Activated CD8-positive, alpha-beta memory T cell treated with anti-CD3 and anti-CD28 coated beads for 1 hour (primary cell): ENCODE results near the gene RAB29.
A peak's percentile ranks its signal among the peaks of the same experiment; 100 is the strongest.

ENCODE experiments used
- DNase-seq, 2 donors: peaks; one replicate each; pipeline ENCODE4 v3.0.0-alpha.2; 2020; ENCODE audit warnings: low read depth in 1 of 2; ENCODE audit errors: extremely low read depth in 1 of 2

Gene RAB29

DNA sequence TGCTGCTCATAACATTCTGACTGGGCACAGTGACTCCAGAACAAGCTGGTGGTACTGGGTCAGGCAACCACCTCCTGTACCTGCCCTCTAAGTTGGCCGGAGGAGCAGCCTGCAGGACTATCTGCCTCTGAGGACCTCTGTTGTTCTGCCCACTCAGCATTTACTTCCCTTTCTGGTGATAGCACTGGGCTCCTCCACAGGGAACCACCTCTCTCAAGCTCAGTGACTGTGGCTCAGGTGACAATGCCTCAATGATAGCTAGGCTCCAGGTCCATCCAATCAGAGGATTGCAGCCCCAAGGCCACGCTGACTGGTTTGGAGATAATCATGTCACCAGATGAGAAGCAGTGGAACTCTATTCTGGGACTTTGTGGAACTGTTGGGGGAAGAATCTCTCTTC lies 21.9 kb upstream of the RAB29 start:
- no peak for DNase-seq

DNA sequence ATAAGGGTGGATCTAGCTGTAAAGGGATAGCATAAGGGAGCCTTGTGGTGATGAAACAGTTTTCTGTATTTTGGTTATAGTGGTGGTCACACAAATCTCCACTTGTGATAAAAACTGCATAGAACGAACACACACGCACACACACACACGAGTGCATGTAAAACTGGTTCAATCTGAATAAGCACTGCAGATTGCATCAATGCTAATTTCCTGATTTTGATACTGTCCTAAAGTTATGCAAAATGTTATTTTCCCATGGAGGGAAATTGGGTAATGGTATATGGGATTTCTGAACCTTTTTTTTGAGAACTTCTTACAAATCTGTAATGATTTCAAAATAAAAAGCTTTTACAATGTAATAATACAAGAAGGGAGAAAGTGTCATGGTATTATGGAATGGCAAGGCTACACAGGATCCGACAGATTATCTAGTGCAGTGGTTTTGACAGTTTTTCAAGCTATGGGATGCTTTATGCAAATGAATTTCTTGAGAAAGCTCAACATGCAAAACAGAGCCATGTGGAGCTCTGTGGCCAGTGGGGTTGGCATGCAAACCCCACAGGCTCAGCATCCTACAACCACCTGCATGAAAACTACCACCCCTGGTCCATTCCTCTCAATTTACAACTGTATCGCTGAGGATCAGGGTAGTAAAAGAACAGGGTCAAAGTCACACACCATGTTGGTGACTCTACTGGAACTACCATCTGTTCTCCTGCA lies 18.9 kb upstream of the RAB29 start:
- DNase-seq, result no peak

DNA sequence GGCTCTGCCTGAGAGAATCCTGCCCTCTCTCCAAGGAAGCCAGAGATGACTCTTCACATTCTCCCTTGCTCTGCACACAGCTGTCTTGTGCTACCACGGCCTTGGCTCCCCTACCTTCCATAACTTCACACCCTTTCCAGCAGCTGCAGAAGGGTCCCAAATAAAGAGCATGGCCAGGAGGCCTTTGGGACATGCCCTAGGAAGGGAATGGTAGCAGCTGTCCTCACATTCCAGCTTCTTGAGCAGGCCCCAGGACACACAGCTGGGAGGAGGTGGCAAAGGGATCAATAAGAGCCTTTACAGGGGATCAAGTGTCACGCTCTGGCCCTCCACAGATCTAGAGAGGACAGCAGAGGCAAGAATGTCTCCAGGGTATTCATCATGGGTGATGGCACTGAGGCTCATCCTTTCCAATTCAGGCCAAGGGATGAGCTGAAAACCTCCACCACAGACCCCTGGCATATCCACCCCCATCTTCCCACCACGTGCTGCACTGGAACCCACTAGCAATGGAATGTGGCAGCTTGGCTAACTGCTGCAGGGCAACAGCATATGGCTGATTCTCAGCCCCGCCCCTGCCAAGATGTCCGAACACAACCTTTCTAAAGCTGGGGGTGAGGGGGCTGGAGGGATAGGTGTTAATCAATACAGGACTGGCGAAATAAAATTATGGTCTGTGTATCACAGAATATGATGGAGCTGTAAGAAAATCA lies 17.8 kb upstream of the RAB29 start:
- DNase-seq, result no peak

DNA sequence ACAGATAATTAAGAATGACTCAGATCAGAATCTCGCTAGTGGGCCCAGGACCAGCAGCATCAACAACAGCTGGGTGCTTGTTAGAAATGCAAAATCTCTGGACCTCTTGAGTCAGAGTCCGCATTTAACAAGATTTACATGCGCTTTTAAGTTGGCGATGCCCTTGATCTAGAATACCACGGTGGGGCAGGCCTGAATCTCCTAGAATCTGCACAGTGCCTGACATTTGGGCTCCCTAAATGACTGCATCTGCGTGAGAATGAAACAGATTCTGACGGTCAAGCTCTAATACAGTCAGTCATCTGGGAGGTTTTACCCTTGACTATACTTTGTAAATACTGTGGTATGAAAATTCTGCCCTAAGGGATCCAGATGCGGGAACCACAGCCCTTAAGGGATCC lies 17.2 kb upstream of the RAB29 start:
- no peak for DNase-seq

DNA sequence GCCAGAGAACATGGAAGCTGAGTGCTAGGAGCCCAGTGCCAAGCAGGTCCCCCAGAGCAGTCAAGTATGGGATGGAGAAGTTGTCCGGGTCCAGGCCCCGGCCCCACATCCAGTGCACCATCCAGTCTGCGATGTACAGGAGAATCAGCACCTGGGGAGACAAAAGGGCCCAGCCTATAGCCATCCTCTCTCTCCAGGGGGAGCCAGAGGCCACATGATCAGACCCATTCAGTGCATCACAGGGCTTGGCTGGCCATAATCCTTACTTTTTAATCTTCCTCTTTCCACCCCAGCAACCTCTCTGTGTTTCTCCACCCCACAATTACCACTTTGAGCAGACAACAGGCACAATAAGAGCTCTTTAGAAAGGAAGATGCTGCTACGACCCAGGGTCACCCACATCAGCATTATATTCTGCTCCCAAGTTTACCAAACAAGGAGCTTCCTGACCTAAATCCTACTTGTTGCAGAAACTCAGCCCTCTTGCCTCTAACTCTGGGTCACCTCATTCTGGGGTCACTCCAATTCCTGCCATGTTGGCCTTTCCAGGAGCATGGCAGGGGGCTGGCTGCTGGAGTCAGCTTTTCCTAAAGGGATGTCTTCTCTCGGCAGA lies 16.4 kb upstream of the RAB29 start:
- DNase-seq, result peak in 1 of 2 donors; percentile 30

DNA sequence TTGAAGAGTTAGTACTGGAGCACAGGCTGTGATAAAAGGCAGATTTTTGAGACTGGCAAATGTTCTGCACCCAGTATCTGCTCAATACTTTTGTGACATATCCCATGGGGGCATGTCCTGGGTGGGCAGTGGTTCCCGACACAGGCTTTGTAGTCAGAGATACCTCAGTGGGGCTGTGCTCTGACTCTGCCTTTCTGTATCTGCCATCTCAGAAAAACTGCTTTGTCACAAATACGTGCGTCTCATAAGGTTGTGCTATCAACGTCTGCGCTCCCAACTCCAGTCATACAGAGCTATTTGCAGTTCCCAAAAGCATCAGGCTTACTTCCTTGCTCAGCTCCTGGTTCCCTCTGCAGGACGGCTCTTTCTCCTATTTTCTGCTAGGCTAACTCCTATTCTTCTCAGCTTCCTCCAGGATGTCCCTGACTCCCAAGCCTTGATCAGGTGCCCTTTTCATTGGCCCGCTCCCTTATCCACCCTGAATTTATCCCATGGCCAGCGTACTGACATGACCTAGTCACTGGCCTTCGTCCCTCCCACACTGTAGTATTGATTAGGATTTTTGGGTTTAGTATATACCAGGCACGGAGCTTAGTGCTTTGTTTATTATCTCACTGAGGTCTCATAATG lies 12.1 kb upstream of the RAB29 start:
- no peak for DNase-seq

DNA sequence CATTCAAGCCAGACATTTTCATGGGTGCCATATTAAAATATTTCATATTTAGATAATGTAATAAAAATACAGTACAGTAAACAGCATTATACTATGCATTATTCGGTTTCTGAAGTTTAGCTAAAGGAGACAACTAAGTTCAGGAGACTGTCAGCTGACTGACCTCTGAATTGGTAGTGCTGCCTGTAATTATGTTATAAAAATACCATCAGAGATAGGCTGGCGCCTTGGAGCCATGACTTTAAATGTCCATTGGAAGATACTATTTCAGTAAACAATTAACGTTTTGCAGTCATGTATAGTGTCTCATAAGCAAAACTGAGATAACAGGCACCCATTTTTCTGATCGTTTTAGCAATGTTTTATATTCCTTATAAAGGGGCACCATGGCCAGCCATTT lies 11.3 kb upstream of the RAB29 start:
- no peak for DNase-seq

DNA sequence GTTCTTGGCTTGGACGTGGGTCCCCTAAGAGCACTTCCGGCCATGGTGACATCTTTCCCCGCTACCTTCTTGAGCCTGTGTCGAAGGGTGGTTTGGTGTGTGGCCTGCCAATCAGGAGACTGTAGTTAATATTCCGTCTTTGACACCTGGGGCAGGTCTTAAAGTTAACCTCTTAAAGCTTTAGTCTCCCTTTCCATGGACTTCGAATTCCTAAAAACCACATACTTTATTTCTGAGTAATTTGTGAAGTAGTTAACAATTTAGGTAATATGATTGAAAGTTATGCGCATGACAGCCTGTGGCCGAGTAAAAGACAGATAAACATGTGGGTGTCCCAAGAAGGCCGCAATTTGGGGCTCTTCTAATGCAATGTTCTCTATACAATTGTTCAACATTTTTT lies 10.2 kb upstream of the RAB29 start:
- DNase-seq, result no peak

DNA sequence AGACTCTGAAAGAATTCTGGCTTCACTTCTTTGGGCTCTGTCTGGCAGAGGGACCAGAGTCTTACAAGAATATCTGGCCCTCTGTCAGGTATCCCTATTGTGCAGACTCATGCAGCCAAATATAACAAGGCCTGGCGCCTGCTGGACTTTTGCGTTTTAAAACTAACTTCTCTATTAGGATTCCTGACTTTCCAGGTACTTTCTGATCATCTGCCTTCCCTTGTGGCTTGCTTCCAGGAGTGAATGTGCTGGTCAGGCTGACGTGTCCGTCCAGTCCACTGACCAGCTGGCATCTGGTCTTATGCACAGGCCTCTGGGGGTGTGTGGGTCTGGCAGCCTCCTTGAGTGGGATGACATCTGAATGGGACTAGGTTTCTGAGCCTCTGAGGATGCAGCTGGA lies 8.6 kb upstream of the RAB29 start:
- no peak for DNase-seq

DNA sequence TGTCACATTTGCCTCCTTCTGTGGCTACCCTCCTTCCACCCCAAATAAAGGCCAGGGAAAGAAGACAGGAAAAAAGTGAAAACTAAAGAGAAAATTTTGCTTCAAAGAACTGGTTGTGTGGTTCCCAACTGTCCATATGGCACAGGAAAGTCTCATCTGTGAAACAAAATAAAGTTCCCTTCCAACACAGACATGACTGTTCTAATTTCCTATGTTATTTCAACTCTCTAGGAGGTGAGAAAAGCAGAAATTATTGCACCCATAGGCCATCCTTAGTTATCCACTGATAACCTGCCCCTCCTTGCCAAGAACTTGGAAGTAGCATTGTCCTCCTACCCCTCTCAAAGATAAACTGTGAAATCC lies 8.1 kb upstream of the RAB29 start:
- no peak for DNase-seq

DNA sequence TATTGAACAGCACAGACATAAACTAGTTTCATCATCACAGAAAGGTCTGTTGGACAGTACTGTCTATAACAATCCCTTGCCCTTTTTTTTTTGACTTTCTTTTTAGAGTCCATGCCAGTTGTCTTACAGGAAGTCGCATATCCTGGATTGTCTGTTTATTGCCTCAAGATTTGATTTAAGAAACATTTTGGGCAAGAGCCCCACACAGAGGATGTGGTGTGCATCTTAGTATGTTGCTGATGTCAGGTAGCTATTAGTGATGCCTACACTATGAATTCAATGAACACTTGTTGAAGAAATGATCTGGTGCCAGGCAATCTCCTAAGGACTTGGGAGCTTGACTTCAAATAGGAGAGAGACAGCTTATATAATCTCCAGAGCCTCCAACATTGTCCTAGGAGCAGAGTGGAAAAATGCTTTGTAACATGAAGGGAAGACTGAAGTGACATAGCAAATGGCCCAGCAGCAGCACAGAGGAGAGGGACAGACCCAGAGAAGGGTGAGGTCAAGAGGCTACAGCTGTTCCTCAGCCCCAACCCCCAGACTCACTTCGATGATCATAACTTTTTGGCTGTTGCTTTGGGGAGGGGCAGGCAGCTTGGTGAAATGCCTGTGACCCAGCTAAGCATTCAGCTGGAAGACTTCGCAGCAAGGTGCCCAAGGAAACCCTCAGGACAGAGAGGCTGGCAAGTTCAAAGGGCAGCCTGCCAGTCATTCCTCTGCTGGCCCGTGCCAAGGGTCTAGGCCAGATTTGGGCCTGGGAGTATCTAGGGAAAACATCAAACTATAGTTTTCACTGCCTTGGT lies 7.5 kb upstream of the RAB29 start:
- DNase-seq, result no peak

DNA sequence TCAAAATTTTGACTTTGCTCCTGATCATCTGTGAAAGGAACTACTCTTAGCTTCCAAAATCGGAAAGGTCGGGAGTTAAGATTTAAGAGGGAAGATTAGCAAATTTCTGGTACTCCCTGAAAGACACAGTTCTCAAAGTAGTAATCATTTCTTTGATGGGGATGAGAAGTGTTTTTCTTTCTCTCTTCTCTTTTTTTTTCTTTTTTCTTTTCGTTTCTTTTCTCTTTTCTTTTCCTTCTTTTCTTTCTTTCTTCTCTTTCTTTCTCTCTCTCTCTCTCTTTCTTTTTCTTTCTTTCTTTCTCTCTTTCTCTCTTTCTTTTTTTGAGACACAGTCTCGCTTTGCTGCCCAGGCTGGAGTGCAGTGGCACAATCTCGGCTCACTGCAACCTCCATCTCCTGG lies 5.1 kb upstream of the RAB29 start:
- no peak for DNase-seq

DNA sequence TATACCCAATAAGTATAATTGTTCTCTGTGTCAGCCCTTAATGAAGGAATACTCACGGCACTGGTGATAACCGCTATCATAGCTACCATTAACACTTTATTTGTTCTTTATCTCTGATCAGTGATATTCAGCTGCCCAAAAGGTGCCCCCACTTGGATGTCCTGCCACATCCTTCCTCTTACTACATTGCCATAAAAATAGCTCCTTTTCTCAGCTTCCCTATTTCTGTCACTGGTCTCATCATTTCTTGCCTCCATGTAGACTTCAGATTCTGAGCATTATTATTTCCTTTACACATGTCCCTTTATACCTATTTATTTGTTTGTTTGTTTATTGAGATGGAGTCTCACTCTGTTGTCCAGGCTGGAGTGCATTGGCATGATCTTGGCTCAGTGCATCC lies 2.7 kb upstream of the RAB29 start:
- DNase-seq, result no peak

DNA sequence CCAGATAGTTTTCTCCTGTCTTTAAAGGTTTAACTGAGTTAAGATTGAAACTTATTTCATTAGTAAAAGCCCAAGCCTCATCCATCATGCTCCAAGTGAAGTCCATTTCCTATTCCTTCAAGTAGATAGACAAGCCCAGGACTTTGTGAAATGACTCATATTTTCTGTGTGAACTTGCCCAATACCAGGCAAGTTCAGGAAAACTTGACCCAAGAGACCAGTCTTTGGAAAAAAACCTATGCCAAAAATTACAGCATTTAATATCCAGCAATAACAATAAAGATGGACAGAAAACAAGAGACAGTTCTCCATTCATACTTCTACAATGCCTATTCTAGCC lies 405 bp upstream of the RAB29 start:
- DNase-seq, result no peak

DNA sequence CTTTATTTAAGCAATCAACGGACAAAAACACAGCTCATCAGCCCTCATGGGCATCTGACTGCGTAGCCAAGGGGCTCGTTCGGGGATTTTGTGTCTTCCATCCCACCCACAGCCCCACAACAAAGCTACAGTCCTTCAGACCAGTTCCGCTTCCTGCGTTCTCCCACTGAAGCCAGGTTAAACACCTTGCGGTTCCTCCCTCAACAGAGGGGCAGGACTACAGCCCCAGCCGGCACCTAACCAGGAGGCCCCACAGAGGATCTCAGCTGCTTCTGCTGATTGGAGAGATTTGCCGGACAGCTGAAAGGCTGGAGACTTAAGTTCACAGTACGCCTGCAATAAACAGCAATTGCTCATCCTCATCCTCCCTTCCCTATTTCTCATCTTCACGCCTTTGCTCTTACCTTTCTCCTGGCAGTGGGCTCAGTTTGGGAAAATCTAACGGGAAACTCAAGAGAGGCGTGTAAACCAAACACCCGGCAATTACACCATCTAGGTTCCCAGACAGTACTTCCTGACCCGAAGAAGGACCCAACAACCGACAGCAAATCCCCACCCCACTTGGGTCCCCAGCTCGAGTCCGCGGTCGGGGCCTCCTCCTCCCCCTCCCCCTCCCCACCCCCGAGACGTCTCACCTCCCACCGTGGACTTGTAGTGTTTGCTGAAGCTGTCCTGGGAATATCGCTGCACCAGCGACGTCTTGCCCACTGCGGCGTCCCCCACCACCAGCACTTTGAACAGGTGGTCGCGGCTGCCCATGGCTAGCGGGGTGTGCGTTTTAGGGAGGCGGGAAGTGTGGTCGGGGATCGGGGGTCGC lies 876 bp downstream of the RAB29 start:
- DNase-seq, result peak in 1 of 2 donors; percentile 10

DNA sequence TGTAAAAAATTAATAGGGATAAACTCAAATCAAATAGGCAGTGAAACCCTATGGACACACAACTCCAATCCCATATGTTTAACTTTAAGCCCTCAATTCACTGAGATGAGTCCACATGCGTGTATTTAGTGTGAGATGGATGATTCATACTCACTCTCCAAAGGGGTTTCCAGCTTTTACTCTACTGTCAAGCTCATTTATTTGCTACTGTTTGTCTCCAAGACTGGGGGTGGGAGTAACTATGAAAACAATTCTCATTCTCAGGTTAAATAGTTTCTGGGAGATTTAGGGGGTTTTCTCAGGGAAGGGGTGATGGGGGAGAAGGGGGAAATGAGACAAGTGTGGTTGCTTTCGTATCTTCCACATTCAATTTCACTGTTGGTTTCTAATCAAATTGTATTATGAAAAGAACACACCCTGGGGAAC lies 2.7 kb downstream of the RAB29 start:
- no peak for DNase-seq

DNA sequence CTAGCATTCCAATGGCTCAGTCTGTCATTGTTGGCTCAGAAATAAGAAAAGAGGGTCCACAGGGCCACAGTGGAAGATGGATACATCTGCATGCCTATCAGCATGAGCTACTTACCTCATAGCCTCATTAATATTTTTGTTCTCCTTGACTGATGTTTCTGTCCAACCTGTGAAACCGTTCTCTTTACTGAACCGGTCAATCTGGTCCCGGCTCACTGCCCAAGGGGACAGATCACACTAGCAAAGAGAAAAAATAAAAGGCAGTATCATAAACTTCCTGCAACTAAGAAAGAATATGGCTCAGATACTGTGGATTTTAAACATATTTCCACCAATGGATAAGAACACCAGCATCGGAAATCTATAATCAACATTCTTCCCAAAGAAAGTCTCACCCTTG lies 4.7 kb downstream of the RAB29 start:
- DNase-seq, result no peak

DNA sequence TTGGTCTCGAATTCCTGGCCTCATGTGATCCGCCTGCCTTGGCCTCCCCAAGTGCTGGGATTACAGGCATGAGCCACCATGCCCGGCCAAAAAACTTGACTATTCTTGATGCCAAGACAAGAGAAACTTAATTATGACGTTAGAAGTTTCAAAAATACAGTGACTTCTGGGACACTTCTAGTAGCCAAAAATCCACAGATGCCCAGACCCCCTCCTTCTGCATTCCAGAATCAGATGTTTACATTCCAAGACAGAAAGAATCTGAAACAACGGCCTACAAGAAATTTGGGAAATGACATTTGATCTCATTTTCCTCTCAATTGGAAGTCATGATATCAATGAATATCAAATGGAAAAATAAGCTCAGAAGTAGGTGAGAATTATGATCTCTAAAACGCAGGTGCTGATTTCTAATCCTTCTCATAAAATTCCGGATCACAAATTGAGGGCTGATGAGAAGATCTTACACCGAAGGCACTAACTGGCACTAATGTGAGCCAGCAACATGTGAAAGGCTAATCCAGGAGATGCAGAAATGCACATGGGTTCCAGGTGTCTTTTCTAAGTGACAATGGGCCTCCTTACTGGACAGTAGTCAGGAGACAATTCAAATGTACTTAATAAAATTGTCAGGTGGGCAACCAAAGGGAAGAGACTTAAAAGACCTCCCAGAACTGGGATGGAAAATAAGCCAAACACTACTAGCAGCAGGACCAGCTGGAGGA lies 5.5 kb downstream of the RAB29 start:
- no peak for DNase-seq

DNA sequence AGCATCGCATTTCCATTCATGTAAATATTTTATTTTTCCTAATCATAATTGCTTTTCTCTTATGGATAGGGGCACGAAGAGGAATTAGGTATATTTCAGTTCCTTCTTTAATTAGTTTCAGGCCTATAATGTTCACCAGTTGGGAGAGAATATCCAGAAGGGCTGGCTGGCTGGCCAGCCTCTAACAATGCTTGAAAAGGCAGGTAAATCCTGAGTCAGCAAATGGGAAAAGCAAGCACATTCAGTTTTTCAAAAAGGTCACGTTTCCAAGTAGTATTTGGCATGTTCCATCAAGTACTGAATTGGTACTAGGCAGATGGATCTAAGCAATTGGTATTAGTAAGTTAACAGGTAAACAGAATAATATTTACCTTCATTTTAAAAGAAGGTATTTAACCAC lies 8.0 kb downstream of the RAB29 start:
- DNase-seq, result no peak

DNA sequence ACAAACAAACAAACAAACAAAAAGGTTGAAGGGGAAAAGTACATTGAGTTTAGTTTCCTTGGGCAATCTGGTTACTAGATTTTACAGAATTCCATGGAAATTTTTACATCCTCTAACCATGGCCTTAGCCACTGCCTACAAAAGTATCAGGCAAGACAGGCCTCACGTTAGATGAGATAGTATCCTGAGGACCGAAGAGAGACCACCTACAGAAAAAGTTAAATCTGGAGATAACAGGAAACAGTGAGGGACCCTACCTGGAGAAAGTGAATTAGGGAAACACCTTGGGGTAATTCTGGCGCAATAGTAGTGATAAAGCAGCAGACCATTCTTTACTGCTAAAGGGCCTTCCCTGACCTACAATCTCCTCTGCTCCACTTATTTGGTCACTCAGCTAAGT lies 8.7 kb downstream of the RAB29 start:
- no peak for DNase-seq
